Measurements from ENCODE around the gene NPR3. TPM values are rescaled to one million over a fixed set of nuclear protein-coding genes. Genes with fewer than 3 reads are reported as not detected.

NPR3 gene
- total RNA-seq, 4 donors from 2014 or later: 0.81 to 4.9 (median 1.3) TPM

DNA sequence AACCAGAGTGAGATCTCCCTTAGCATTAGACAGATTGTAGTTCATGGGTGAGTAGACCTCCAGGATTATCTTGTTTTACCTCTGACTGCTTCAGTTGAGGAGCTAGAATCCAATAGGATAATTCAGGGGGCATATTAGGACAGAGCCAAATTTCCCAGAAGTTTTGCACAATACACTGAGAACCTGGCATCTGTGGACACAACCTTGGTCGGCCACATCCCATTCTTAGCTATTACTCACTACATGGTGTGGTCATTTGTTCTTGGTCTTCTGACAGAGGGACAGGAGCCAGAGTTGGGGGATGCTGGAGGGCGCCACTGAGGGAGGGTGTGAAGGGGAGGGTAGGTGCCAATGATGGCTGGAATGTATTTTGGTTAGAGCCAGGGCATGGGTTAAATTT lies 66.6 kb downstream of the NPR3 start:
- no peak for ATAC-seq
- H3K27ac ChIP-seq: no peak overlapping the region
- H3K9me3 ChIP-seq: no peaks in the 10 kb centered on the region
- no peaks in the 10 kb centered on the region for H3K4me1 ChIP-seq
- no peaks in the 10 kb centered on the region for H3K36me3 ChIP-seq
- H3K4me3 ChIP-seq: no peak overlapping the region
- 83 to 100% methylated on average over 1 of the region's 2 CpGs for WGBS, 2 donors (ENCODE audit: low coverage in 1 of 2)
- H3K27me3 ChIP-seq: no peaks in the 10 kb centered on the region
- TF ChIP-seq, protein P1, sequence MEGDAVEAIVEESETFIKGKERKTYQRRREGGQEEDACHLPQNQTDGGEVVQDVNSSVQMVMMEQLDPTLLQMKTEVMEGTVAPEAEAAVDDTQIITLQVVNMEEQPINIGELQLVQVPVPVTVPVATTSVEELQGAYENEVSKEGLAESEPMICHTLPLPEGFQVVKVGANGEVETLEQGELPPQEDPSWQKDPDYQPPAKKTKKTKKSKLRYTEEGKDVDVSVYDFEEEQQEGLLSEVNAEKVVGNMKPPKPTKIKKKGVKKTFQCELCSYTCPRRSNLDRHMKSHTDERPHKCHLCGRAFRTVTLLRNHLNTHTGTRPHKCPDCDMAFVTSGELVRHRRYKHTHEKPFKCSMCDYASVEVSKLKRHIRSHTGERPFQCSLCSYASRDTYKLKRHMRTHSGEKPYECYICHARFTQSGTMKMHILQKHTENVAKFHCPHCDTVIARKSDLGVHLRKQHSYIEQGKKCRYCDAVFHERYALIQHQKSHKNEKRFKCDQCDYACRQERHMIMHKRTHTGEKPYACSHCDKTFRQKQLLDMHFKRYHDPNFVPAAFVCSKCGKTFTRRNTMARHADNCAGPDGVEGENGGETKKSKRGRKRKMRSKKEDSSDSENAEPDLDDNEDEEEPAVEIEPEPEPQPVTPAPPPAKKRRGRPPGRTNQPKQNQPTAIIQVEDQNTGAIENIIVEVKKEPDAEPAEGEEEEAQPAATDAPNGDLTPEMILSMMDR (IDR thresholded peaks at IDR 0.05): no peak
- no peak for TF ChIP-seq POLR2AphosphoS5 (IDR thresholded peaks at IDR 0.05)

DNA sequence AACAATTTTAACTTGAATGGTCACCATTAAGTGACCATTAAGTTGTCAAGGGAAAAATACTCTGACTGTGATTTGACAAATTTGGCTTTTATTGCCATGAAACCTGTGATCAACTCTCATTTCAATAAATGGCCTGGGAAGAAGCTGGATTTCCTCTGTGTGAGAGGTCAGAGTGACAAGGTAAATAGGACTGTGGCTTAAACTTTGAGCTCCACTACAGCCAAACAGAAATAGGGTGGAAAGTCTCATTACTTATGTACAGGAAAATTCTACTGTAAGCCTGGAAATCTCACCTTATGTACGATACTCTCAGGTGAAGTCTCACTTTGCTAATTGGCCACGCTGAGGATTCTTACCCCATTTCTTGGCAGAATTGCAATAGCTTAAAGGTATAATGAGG lies 67.3 kb downstream of the NPR3 start:
- no peak for ATAC-seq
- WGBS, 2 donors (ENCODE audit: low coverage in 1 of 2): 100% methylated on average over 2 of the region's 2 CpGs
- TF ChIP-seq, protein P1 (IDR thresholded peaks at IDR 0.05): no peak
- no peak for TF ChIP-seq EP300 (IDR thresholded peaks at IDR 0.05)
- no peak for TF ChIP-seq POLR2A (IDR thresholded peaks at IDR 0.05)
- TF ChIP-seq POLR2AphosphoS5 (IDR thresholded peaks at IDR 0.05): no peak
- H3K4me3 ChIP-seq: no peak overlapping the region
- no peak overlapping the region for H3K27ac ChIP-seq
- no peaks in the 10 kb centered on the region for H3K36me3 ChIP-seq
- no peaks in the 10 kb centered on the region for H3K4me1 ChIP-seq
- H3K27me3 ChIP-seq: no peaks in the 10 kb centered on the region
- H3K9me3 ChIP-seq: no peaks in the 10 kb centered on the region

DNA sequence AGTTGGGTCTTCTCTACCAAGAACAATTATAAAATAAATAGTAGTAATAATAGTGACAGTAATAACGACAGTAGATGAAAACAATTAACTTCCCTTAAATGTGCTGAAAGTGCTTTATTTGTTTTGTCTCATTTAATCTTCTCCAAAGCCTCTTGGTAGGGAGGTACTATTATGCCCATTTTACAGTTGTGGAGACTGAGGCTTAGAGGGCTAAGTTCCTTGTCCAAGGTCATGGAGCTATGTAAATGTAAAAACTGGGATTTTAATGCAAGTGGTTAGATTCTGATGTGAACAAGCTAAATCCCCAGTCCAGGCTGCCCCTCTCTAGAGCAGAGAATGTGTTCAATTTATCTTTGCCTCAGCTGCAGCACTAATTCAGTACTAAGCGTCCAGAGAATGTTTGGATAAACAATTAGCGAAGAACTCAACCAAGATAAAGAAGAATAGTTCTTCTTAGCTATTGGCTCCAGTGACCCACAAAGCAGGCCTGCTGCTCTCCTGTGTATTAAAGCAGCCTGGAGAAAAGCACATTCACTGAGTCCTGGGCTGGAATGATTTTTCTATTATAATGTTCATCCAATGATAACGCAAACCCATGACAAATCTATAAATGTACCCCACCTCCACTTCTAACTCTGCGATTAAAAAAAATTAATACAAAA lies 68.8 kb downstream of the NPR3 start:
- Histone ChIP-seq H3K27me3 (no peaks in the 10 kb centered on the region), H3K27ac (no peak overlapping the region), H3K4me3 (no peak overlapping the region), H3K36me3 (no peaks in the 10 kb centered on the region), H3K4me1 (no peaks in the 10 kb centered on the region), H3K9me3 (no peaks in the 10 kb centered on the region)
- no peak for ATAC-seq
- WGBS, 2 donors (ENCODE audit: low coverage in 1 of 2): 71 to 73% methylated on average over 5 of the region's 5 CpGs
- TF ChIP-seq EP300 (IDR thresholded peaks at IDR 0.05) (no peak), POLR2A (IDR thresholded peaks at IDR 0.05) (no peak), POLR2AphosphoS5 (IDR thresholded peaks at IDR 0.05) (no peak)
- TF ChIP-seq, protein P1 (IDR thresholded peaks at IDR 0.05): no peak

DNA sequence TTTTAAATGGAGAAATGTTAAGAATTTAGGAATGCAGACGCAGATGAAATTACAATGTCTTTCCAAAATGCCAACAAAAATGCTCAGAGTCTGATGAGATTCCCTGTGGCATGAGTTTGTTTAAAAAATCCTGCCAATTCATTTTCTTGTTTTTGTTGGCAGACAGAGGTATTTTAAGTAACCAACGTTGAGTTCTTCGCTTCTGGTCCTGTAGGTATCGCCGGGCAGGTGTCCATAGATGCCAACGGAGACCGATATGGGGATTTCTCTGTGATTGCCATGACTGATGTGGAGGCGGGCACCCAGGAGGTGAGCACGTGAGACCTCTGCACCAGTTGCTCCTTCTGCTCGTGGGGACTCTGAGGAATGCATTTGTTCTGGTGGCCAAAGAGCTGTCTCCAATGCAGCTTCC lies 69.4 kb downstream of the NPR3 start:
- Histone ChIP-seq H3K9me3 (no peaks in the 10 kb centered on the region), H3K27ac (no peak overlapping the region), H3K36me3 (no peaks in the 10 kb centered on the region), H3K4me1 (no peaks in the 10 kb centered on the region), H3K4me3 (no peak overlapping the region), H3K27me3 (no peaks in the 10 kb centered on the region)
- TF ChIP-seq EP300 (IDR thresholded peaks at IDR 0.05): no peak
- no peak for ATAC-seq
- WGBS, 2 donors (ENCODE audit: low coverage in 1 of 2): 41 to 46% methylated on average over 3 to 6 of the region's 10 CpGs

DNA sequence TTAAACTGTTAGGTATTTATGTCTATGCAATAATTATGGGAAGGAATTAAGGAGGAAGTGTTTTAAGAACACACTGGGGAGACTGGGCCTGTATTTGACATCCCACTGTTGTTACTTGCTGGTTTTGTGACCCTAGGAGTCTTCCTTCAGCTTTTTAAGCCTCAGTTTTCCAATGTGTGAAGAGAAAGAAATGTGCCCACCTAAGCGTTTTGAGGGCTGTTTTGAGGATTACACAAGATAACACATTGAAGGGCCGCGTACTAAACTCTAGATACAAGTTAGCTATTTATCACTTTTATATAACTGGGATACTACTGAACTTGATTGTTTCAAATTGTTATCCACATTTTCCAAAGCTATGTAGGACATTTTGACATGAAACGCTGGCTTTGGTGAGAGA lies 72.5 kb downstream of the NPR3 start:
- H3K4me3 ChIP-seq: no peak overlapping the region
- 80 to 91% methylated on average over 4 of the region's 4 CpGs for WGBS, 2 donors (ENCODE audit: low coverage in 1 of 2)
- H3K4me1 ChIP-seq: no peaks in the 10 kb centered on the region
- no peak overlapping the region for H3K27ac ChIP-seq
- no peaks in the 10 kb centered on the region for H3K36me3 ChIP-seq
- H3K27me3 ChIP-seq: no peaks in the 10 kb centered on the region
- no peak for TF ChIP-seq POLR2A (IDR thresholded peaks at IDR 0.05)
- TF ChIP-seq POLR2AphosphoS5 (IDR thresholded peaks at IDR 0.05): no peak
- TF ChIP-seq, protein P1 (IDR thresholded peaks at IDR 0.05): no peak
- TF ChIP-seq EP300 (IDR thresholded peaks at IDR 0.05): no peak
- H3K9me3 ChIP-seq: no peaks in the 10 kb centered on the region
- no peak for ATAC-seq
